ENCODE results near the gene RFX1.
A peak's percentile ranks its signal among the peaks of the same experiment; 100 is the strongest.

The RFX1 gene

DNA sequence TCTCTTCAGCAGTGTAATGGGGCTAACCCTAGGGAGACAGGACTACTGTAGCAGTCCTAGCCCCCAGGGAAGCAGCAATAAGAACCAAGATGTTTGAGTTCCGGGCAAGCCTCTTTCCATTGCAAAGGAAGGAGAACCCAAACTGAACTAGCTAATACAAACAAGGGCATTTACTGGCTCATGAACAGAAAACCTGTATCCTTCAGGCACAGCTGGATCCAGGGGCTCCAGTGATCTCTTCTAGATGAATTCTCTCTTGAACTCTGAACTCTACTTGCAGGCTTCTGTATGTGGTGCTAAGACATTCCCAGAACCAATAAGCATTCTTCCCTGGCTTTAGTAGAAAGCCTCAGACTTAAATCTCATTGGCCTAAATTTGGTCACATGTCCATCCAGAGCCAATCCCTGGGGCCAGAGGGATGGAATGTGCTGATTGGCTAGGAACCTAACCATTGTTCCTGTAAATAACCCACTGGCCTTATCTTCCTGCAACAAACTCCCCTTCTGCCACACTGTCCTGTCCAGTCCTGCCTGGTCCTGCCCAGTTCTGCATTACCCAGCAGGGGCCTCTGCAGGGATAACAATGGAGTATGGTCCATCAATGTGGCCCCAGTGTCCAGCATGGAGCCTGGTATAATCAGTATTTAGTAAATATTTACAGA lies 64.0 kb downstream of the RFX1 start:
- no peak for DNase-seq (ENCODE audit: extremely low read depth, low read depth)
- no peak for TF ChIP-seq CTCF (IDR thresholded peaks at IDR 0.05; ENCODE audit: low read depth, low read length, missing control alignments)
- H3K4me3 ChIP-seq (replicated peaks; ENCODE audit: low read depth, low read length): no peak overlapping the region

DNA sequence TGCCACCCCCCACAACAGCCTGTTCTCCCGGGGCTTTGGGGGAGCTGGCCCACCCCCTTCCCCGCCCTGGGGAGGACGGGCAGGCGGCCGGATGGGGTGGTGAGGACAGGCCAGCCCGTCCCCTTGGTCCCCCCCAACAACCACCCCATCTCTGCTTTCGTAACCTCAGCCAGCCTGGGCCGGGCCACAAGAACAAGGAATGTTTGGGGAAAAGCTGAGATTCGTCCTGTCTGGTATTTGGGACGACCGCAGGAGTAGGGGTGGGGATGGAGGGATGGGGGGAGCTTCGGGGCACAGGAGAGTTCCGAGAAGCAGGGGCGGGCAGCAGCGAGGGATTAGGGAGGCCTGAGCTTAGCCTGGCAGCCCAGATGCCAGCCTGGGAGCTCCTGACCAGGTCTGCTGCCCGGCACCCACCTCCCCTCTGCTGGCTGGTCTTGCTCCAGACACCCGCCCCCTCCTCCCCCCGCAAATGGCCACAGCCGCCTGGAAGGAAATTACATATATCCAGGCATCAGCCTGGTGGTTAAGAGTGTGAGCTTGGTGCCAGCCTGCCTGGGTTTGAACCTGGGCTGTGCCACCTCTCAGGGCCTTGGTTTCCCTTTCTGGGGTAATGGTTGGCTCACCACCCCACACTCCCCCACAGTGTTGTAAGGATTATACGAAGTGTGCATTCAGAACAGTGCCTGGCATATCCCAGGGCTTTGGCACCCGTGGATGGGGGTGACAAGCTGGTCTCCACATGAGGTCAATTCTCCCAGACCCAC lies 67.6 kb downstream of the RFX1 start, which contains the start of gene PODNL1:
Gene PODNL1 (minus strand): TSS at position 117 of the 764 bp plus-strand sequence. CDS start 236 bp downstream, outside the sequence.
- peak within 1 kb of the TSS; percentile 15 for H3K4me3 ChIP-seq (replicated peaks; ENCODE audit: low read depth, low read length)
- peak; percentile 25 for DNase-seq (ENCODE audit: extremely low read depth, low read depth)
- no peak for TF ChIP-seq CTCF (IDR thresholded peaks at IDR 0.05; ENCODE audit: low read depth, low read length, missing control alignments)

DNA sequence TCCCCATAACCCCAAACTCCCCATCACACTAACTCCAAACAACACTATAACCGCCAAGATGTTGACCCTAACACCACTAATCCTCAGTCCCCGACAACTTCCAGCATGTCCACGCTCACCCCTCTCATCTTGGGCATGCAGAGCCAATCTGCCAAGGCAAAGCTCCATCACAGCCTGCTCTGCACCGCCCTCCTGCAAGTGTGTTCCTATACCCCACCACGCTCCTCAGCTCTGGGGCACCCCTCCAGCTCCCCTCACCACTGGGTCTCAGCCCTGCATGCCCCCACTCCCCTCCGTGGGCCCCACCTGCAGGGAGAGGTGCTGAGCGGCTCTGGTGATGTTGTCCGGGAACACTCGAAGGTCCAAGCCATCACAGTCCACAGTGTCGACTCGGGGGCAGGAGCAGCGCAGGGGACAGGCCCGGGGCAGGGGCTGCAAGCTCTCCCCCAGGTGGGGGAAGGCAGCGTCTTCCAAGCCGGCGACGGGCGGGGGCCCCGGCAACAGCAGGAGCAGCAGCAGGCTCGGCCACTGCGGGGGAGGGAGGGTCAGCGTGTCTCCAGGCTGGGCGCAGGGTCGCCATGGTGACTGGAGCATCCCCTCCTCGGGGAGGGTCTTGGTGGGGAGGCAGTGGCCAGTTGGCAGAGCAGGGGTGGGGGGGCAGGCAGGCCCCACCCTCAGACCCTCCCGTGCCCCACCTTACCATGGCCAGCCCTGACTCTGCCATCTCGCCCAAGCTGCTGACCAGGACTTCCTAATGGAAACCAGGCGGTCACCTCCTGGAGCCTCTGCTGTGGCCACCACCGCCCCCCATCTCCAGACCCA lies 68.4 kb downstream of the RFX1 start:
- TF ChIP-seq CTCF (IDR thresholded peaks at IDR 0.05; ENCODE audit: low read depth, low read length, missing control alignments): no peak
- H3K4me3 ChIP-seq (replicated peaks; ENCODE audit: low read depth, low read length): peak overlapping the region; percentile 15; the same call in 1 of the 2 replicates
- DNase-seq (ENCODE audit: extremely low read depth, low read depth): no peak

DNA sequence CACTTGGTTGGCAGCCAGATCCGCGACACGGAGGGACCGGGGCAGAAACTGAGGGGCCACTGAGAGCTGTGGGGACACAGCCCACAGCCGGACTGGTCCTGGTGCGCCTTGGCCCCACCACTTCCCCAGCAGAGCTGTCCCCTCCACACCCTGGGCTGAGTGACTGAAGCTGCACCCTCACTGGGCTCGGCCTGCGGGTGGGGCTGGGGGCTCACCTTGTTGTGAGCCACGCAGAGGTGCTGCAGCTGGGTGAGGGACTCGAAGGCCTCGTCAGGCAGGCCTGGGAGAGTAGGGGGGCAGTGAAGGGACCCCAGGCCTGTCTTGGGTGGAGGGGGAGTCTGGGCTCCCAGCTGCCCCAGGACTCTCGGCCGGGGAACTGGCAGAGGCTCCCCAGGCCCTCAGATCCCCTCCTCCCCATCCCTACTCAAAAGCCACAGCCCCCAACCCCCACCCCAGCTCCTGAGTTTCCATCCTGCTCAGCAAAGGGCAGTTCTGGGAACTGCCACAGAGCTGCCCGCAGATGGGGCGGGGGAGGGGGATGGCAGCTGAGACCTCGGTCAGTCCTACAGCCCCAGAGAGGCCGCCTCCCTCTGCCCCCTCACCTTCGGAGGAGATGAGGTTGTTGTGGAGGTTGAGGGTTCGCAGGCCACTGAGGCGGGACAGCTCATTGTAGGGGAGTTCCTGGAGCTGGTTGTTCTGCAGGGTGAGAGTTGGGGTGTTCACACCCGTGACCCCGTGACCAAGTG lies 70.2 kb downstream of the RFX1 start:
- DNase-seq (ENCODE audit: extremely low read depth, low read depth): no peak
- H3K4me3 ChIP-seq (replicated peaks; ENCODE audit: low read depth, low read length): no peak overlapping the region
- no peak for TF ChIP-seq CTCF (IDR thresholded peaks at IDR 0.05; ENCODE audit: low read depth, low read length, missing control alignments)

DNA sequence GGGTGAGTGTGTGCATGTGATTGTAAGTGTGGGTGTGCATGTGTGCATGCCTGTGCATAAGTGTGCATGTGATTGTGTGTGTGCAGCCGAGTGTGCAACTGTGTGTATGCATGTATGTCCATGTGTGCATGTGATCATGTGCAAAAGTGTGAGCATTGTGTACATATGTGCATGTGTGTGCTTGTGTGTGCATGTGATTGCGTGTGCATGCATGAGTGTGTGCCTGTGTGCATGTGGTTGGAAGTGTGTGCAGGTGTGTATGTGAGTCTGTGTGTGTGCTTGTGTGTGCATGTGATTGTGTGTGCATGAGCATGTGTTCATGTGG lies 71.4 kb downstream of the RFX1 start:
- H3K4me3 ChIP-seq (replicated peaks; ENCODE audit: low read depth, low read length): no peak overlapping the region
- DNase-seq (ENCODE audit: extremely low read depth, low read depth): no peak
- no peak for TF ChIP-seq CTCF (IDR thresholded peaks at IDR 0.05; ENCODE audit: low read depth, low read length, missing control alignments)

- H3K4me3 ChIP-seq (replicated peaks; ENCODE audit: low read depth, low read length): no peak overlapping the region
- TF ChIP-seq CTCF (IDR thresholded peaks at IDR 0.05; ENCODE audit: low read depth, low read length, missing control alignments): no peak
- no peak for DNase-seq (ENCODE audit: extremely low read depth, low read depth)
These were observed 73.2 kb downstream of the RFX1 start for GRCh38 chr19:13932911-13933393.
